Fibroblast of skin of right quadriceps (primary cell): ENCODE data around the gene SLC8A1.

ENCODE experiments used
- DNase-seq: peaks from one replicate; pipeline ENCODE4 v3.0.0-alpha.2; 2013

Gene SLC8A1

DNA sequence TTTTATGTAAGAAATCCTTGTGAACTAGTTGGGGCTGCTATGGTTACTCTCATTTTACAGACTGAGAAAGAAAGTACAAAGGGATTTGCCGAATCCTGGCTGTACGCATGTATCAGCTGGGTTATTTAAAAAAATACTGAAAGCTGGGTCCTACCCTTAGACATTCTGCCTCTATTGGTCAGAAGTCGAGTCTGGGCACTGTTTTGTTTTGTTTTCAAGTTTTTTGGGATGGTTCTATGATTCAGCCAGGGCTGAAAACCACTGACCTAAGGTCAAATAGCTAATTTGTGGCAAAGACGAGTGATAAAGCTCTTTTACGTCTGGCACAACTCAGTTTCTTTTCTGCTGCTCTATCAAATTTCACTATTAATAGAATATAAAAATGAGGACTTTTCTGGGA lies 5.9 kb upstream of the SLC8A1 start:
- no peak for DNase-seq

DNA sequence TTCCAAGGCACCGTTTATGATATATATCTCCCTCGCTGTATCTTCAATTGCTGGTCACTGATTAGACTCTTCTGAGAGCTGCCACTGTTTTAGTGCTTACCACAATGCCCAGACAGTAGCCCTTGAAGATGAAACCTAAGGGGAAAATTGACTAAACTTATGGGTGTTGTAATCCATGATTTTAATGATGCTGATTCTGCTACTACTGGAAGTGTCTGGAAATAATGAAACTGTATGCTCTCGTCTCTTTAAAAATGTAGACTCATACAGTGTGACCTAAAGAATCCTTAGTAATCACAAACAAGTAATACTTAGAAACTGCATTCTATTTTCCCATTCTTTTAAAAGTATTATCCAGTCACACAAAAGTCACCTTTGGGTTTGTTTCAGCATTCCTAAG lies 5.5 kb upstream of the SLC8A1 start:
- no peak for DNase-seq

DNA sequence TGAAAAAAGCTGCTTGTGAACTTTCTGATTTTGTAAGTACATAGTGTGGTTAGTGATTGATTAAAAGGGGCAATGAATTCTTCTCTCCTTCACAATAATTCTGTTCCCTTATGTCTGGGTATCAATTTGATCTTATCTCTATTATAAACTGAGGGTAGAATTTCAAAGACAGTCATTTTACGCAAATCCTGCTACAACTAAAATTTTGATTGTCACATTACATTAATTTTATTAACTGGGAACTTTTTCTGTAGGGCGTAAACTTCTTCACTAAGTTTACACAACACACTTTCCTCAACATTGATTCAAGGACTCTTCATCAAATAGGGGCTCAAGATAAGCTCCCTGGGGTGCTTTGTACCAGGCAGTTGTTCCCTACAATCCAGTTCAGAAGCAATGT lies 5.0 kb upstream of the SLC8A1 start:
- no peak for DNase-seq

DNA sequence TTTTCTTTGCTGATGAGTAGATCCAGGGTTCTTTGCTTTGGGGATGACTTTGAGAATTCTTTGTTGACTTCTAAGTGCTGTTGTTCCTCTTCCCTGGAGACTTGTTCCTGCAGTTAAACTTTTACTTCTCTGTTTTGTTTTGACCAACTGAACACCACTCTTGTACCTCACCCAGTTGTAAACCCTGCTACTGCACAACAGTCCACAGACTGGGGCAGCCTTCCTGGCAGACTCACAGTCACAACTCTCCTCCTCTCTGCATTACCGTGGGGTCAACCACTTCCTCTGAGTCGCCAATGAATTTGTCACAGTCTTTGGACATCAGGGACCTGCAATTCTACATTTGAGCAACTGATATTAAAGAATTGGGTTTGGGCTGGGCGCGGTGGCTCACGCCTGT lies 3.8 kb upstream of the SLC8A1 start:
- no peak for DNase-seq

DNA sequence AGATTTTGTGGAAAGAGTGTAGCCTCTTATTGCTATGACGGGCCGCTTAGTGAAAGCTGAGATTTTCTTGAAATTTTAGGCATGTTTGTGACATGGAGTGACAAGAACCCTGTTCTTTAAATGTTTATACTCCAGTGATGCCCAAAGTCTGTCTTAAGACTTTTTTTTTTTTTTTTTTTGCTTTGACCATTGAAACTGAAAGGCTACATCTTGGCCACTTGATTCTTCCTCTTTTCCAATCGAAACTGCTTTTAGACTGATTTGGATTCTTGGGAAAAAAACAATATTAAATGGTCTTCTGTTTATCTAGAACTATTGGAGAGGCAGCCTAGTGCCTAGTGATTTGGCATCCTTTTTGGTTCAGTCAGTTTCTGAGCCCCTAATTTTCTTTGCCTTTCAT lies 2.4 kb upstream of the SLC8A1 start:
- DNase-seq, result no peak

DNA sequence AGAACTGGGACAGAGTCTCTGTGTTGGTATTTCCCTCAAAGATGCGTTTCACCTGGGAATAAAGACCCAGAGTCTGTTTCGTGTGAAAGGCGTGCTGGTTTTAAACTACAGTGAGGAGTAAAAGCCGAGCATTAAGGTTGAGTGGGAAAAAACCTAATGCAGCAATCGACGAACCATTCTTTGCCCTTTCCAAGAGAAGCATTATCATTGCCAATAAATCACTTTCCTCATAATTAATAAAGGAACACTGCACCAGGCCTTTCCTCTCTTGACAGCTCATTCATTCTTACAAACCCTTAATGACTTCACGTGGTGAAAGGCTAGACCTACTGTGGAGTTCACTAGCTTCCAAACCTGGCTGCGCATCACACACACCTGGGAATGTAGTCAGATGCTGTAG lies 896 bp upstream of the SLC8A1 start:
- no peak for DNase-seq

DNA sequence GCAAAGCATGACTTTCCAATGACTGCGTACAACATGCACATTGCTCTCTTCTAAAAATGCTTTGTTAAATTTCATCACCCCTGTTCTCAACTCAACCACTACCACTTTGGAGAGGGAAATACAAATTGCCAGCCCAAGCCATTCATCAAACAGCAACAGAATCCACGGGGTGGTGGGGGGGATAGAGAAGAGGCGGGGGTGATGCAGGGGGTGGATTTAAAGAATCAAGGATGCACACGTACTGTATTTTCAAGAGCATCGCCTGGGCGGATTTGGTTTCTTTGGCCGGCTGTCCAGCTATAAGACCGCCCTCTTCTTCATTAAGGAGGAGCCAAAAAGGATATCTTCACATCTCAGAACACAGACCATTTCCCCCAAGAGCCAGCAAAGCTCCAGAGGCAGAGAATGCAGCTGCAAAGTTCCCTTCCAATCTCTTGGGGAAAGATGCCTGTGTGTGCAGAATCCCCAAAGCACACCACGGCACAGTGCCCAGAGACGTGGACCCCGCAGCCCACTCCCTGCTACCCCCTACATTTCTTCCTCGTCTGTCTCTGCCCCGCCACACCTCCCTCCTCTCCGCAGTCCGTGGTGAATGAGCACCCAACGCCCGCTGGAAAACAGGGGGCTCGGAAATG lies 977 bp downstream of the SLC8A1 start:
- peak; percentile 88 for DNase-seq

DNA sequence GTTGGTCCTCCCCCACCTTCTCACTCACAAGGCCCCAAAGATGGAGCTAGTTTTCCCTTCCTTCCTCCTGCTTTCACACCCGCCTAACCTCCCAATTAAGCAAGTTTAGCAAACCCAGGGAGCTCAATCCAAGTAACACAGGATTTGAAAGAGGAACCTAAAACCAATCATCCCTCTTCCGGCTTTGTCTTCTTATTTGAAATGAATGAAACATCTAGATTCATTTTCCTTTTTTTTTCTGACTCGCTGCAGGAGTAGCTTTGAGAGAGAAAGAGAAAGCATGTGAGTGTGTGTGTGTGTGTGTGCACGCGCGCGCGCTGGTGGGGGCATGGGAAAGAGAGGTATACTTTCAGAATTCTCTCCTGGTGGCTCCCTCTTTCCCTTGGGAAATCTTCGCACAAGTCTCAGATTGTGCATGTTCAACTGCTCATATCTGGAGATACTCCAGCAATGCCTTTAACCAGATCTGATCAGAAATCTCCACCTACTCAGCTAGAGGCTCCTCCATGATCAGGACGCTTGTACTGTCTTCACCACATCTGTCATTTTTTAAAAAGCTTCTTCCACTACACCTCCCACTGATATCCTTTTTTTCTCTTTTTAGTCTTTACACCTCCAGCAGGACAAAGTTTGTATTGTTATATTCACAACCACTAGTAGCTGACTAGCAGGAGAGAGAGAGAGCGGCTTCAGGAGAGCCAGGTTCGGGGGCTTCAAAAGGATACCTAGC lies 1.7 kb downstream of the SLC8A1 start:
- peak; percentile 75 for DNase-seq

DNA sequence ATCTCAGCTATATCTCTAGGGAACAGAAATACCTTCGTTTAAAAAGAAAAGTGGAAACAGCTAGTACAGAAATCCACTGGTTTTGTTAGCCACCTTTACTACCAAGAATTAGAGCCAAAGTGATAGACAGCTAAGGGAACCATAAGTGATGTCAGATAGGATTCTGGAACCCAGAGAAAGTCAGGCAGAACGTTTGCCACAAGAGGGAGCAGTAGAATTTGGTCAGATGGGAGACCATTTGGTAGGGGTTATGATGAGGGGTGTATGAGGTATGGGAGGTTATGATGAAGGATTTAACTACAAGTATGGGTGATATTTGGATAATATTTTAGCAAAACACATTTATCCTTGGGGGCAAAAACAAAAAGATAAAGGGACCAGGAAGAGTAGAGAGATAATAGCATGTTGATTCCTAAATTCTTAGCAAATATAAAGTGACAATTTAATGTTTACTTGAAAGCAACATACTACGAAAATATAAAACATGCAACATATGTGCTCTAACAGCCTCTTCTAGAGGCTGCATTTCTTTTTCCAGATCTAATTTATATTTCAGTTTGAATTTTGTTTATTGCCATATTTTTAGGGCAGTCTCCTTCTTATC lies 3.3 kb downstream of the SLC8A1 start:
- peak; percentile 51 for DNase-seq

DNA sequence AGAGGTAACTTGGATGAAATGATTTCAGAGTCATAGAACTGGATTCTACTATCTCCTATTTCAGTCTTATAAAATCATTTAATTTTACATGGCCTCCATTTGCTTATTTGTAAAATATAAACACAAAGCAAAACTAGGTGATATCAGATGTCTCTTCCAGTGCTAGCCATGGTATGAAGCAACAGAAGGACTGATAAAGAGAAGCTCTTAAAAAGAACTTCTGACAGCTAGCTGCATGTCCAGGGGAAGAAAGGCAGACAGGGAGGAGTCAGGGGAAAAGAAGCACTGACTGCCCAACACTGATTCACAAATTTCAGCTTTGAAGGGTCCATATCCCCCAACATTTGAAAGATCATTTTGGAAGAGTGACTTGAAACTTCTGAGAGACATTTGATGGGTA lies 6.4 kb downstream of the SLC8A1 start:
- no peak for DNase-seq

DNA sequence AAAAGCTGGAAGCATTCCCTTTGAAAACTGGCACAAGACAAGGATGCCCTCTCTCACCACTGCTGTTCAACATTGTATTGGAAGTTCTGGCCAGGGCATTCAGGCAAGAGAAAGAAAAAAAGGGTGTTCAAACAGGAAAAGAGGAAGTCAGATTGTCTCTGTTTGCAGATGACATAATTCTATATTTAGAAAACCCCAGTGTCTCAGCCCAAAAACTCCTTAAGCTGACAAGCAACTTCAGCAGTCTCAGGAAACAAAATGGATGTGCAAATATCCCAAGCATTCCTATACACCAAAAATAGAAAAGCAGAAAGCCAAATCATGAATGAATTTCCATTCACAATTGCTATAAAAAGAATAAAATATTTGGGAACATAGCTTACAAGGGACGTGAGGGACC lies 11.1 kb downstream of the SLC8A1 start:
- peak; percentile 33 for DNase-seq

DNA sequence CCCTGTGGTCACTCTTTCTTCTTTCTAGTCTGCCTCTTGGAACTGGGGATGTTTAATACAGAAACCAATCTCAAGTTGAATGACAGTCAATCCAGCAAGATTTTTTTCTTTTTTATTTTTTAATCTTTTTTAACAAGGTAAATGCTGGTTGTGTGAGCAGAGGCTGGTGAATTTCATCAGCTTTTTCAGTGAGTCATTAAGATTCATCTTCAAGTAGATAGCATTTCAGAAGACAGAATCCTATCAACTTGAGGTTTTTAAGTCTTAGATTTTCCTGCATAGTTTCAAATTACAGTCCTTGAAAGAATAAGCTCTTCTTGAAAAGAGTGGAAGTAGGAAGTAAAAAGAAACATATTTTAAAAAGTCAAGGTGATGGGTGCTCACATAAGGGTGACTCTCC lies 12.4 kb downstream of the SLC8A1 start:
- DNase-seq, result peak; percentile 60

DNA sequence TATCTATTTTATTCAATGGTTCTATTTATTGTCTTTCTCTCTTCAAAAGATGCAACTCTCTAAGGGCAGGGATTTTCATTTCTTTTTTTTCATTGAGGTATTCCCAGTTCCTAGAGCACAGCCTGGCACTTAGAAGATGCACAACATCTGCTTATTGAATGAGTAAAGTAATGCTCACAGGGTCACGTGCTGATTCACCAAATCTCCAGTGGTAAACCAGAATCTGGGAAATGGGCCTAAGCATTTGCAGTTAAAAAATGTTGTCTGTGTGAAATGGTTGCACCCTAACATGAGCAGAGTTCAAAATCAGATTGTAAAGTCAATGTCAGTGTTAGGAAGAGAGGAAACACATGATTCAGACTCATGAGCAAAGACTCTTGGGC lies 15.8 kb downstream of the SLC8A1 start:
- DNase-seq, result peak; percentile 31

DNA sequence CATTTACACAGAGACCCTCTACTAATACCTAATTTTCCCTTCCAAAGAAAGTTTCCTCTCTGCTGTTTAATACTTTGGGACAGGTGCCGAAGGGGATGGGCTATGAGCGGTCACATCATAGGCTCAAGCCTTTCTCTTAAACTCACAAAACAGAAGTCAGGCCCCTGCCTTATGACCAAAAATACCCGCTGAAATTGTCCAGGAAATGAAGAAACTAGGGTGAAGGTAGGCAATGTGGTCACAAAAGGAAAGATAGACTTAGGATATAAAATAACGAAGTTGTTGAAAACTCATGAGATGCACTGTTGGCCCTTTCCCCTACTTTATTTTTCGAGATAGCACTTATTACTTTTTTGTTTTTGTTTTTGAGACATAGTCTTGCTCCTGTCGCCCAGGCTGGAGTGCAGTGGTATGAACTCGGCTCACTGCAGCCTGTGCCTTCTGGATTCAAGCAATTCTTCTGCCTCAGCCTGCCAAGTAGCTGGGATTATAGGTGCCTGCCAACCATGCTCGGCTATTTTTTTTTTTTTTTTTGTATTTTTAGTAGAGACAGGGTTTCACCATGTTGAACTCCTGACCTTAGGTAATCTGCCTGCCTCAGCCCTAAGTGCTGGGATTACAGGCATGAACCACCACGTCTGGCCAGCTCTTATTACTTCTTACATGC lies 16.3 kb downstream of the SLC8A1 start:
- no peak for DNase-seq

DNA sequence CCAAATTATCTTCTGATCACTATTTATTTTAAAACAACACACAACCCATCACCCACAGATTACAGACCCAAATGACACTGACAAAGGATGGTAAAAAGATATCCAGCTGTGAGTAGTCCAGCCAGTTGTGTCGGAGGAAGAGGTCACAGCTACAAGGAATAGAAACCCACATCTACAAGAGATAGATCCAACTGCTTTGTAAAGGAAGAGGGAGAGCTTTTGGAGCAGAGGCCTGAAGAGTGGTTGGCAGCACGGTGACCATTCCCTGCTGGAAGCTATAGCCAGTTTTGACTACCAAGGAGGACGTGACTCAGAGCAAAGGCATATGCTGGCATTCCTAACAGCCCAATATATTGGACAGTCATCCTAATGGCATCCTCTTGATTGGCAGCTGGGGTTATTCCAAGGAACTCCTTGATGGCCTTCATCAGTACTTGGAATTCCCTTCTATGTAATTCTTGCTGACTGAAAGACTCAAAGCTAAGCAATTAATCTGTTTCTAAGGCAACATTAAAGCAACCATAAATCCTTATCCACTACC lies 17.1 kb downstream of the SLC8A1 start:
- peak; percentile 98 for DNase-seq

DNA sequence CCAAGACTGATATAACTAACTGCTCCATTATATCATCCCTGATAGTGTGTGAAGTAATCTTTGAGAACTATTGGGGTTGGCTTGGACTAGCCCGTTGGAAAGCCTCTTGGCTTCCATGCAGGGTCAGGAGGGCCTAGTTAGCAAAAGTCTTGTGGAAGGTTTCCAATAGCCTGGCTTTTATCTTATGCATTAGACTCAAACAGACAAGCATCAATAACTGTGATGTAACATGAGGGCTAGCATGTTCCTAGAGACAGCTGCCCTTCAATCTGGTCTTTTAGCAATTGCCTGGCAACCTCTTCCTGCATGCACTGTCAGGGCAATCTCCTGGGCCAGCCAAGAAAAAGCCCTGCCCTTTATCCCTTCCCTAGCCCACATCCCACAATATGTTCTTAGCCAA lies 18.2 kb downstream of the SLC8A1 start:
- DNase-seq, result no peak

DNA sequence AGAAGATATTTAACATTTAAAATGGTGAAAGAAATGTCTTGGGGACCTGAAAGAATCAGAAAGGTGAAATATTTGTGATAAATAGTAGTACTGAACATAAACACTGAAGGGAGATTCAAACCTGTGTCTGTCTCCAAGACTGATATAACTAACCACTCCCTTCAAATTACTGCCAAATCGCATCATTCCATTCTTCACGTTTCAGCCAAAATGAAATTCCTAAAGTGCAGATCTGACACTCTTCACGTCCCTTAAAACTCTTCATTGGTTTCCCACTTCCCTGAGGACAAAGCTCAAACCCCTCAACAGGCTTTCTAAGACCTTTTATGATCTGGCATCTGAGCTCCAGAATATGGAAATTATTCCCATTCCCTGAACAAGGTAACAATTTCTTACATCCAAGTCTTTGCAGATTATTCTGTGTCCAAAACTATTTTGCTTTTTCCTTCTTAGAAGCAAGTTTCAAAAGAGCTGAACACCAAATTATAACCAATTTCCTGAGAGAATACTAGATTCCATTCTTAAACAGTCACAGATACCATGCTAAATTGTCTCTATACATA lies 18.9 kb downstream of the SLC8A1 start:
- peak; percentile 31 for DNase-seq

DNA sequence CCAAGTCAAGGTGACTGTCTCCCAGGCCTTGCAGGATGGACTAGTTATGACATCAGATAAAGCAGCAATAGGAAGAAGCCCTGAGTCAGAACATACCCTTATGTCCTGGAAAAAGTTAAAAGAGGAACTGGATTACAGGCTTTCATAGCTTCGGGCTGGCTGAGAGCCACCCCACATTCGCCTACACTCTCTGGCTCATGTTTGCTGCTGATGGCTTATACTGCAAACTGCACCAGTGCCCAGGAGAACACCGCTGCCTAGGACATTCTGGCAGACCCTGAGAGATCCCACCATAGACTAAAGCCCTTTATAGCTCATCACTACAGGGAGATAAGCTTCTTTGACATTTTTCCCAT lies 20.3 kb downstream of the SLC8A1 start:
- DNase-seq, result peak; percentile 82

DNA sequence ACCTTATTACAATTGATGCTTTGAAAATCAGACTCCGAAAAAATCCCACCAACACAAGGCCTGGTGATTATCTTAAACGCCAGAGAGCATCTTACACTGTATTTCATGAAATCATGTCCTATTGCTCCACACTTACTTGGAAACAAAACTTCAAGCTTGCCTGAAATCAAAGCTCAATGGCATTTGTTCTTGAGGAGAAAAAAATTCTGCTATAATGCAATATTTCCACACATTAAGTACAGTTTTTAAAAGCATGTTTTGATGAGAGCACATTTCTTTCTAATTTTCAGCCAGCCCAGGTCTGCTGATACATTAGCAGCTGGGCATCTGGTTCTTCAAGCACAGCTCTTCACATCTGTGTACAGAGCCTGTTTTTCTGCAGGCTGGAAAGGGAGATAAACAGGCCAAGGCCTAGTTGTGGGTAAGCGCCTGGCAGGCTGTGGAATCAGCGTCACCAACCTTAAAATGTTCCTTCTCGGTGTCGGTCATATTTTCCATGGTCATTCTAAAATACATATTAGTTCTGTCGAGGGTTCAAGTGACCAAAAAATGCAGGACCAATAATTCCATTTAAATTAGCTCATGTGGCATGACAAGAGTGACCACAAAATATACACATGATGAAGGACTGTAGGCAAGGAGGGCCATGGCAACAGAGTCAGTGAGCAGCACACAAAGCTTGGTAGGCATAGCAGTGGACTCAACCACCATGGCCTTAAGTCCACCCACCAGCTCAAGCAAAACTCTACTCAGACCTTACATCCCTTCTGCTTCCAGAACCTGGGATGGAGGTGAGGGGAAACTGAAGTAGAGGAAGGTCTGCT lies 20.9 kb downstream of the SLC8A1 start:
- no peak for DNase-seq

DNA sequence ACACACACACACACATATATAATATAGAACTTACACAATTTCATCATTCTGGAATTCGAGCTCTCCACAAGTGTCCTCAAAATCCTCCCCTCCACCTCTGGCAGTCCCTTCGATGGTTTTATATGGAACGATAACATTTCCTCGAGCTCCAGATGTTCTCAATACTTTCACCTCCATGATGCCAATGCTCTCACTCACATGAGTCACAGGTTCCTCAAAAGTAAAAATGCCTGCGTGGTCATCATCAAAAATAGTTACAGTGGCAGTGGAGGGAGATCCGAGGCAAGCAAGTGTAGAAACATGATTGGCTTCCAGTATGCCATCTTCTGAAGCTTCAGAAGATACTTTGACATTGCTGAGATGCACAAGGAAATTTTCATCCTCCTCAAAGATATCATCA lies 23.5 kb downstream of the SLC8A1 start:
- no peak for DNase-seq

DNA sequence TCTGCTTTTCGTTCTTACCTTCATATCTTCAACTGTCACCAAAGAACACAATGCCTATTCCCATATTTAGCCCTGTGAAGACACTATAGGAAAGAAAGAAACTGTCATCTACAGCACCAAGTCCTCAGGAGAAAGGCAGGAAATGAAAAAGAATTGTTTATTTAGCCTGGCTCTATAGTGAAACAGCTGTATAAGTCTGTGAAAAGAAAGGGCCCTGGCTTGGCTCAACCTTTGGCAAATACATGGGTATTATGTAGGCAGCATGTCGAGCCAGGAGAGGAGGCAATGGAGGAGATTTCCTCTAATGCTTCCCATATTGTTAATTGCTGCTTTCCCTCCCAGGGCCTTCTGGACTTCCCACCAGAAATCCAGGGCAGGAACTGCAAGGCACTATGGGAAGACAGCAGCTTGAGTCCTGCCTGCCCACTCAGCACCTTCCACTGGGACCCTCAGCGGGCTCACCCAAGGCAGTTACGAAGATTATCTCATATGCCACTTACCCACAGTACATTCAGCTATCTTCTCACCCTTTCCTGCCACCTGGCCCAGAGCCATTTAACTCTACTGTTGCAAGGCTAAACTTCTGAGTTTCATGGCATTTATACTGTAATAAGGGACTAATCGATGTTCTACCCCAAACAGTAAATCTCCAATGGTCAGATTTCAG lies 30.1 kb downstream of the SLC8A1 start:
- DNase-seq, result no peak

DNA sequence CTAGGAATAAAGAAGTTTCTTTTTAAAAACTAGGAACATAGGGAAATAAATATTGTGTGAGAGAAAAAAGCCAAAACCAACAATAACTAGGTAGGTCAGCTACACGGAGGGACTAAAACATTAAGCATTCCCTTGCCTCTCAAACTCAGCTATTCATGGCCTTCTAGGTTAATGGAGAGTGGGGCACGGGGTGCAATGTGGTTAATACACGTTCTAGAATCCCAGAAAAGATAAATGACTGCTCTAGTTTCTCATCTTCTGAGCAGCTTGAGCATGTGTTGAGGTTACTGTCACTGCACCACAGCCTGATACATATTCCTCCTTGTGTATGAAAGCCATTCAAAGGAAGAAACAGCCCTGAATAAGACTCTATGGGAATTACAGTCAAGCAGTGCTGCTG lies 31.4 kb downstream of the SLC8A1 start:
- no peak for DNase-seq
